ENCODE measurements around the gene THOC2.
"Not testable (repeated sequence)": the region's sequence is repeated elsewhere in the genome, so short reads cannot be mapped to it uniquely, and the experiment has no call there.

Gene THOC2

GRCh38 chrX:123665197-123665596 lies 67.7 kb downstream of the THOC2 start:
- peak; percentile 37 for DNase-seq

DNA sequence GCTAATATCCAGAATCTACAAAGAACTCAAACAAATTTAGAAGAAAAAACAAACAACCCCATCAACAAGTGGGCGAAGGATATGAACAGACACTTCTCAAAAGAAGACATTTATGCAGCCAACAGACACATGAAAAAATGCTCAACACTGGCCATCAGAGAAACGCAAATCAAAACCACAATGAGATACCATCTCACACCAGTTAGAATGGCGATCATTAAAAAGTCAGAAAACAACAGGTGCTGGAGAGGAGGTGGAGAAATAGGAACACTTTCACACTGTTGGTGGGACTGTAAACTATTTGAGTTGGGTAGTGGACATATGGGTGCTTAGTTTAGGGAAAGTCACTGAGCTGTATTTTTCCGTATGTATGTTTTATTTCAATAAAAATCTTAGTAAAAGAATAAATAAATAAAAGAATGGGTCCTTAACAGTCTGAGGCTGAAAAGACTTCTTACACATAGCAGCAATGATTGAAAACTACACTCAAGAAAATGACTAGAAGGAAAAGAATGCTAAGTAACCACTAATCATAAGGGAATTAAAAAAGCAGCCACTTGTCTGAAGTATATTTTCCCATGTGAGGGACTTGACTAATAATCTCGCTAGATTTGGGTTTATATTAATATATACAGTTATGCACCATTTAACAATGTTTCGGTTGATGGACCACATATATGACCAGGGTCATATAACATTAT lies 68.2 kb downstream of the THOC2 start:
- DNase-seq, result peak; percentile 56

GRCh38 chrX:123663720-123664119 lies 69.1 kb downstream of the THOC2 start:
- not testable (repeated sequence) for DNase-seq

DNA sequence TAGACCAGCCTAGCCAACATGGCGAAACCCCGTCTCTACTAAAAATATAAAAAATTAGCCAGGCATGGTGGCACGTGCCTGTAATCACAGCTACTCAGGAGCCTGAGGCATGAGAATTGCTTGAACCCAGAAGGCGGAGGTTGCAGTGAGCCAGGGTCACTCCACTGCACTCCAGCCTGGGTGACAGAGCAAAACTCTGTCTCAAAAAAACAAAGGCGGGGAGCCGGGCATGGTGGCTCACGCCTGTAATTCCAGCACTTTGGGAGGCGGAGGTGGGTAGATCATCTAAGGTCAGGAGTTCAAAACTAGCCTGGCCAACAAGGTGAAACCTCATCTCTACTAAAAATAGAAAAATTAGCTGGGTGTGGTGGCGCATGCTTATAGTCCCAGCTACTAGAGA lies 76.3 kb downstream of the THOC2 start:
- DNase-seq, result not testable (repeated sequence)

- DNase-seq, result not testable (repeated sequence)
Observed at GRCh38 chrX:123648811-123649181, 84.1 kb downstream of the THOC2 start.

DNA sequence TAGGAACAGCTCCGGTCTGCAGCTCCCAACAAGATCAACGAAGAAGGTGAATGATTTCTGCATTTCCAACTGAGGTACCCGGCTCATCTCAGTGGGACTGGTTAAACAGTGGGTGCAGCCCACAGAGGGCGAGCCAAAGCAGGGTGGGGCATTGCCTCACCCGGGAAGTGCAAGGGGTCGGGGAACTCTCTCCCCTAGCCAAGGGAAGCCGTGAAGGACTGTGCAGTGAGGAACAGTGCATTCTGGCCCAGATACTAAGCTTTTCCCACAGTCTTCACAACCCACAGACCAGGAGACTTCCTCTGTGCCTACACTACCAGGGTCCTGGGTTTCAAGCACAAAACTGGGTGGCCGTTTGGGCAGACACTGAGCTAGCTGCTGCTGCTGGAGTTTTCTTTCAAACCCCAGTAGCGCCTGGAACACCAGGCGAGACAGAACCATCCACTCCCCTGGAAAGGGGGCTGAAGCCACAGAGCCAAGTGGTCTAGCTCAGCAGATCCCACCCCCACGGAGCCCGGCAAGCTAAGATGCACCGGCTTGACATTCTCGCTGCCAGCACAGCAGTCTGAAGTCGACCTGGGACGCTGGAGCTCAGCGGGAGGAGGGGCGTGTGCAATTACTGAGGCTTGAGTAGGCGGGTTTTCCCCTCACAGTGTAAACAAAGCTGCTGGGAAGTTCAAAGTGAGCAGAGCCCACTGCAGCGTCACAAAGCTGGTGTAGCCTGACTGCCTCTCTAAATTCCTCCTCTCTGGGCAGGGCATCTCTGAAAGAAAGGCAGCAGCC lies 84.6 kb downstream of the THOC2 start:
- DNase-seq, result peak; percentile 34

DNA sequence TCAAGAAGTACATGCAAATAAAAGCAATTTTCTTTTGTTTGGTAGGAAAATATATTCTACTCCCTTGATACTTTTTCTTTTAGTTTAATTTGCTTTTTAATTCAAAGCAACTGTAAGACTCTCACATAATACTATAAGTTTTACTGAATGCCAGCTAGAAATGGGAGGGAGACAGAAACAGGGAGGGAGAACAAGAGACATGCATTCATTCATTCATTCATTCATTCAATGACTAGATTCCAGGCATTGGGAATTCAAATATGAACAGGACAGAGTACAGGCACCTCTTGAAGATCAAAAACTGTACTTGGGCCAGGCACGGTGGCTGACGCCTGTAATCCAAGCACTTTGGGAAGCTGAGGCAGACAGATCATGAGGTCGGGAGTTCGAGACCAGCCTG lies 85.6 kb downstream of the THOC2 start:
- DNase-seq, result no peak

- no peak for DNase-seq
Observed at GRCh38 chrX:123629502-123629901, 103.3 kb downstream of the THOC2 start.

DNA sequence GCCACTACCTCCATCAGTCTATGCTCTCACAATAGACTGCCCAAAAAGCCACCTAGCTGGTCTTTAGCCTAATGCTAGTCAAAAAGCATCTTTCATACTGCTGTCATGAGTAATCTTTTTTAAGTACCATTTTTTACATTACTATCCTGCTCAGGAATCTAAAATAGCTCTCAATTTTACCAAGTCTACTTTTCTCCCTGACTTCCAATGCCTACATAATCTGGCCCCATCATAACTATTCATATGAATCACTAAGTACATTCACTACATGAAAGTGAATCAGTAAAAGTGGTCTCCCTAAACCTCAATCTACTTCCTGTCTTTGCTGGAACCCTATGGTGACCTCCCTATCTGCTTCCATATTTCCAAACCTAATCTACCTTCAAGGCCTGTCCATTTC lies 105.9 kb downstream of the THOC2 start:
- peak; percentile 82 for DNase-seq

- no peak for DNase-seq
Observed at GRCh38 chrX:123625952-123626351, 106.9 kb downstream of the THOC2 start.

DNA sequence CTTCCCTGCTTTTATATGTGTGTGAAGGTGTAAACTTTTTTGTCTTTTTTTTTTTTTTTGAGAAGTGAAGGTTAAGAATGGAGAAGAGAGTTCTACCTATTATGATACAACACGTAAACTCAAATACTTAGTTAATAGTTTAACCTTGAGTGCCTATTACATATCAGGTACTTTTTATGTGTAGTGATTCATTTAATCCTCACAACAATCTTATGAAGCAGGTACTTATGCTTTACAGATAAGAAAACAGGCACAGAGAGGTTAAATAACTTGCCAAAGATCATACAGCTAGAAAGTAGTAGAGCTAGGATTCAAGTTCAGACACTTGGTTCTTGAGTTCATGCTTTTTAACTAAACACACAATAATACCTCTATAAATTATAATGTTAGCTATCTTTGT lies 107.4 kb downstream of the THOC2 start:
- no peak for DNase-seq

DNA sequence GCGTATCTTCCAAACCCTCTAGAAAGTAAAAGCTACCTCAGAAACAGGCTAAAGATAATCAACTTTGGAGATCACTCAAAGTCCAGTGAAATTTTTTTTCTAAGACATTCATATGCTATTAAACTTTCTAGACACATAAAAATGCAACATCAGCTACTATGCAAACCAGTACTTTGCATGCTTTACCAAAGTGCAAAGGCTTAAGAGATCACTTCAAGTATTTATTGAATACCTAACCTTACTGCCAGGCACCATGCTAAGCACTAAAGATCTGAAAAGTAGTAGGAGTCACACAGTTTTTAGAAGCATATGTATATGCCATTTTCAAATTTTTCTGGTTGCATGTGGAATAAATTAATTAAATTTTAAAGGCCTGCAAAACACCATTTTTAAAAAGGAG lies 115.8 kb downstream of the THOC2 start:
- no peak for DNase-seq

DNA sequence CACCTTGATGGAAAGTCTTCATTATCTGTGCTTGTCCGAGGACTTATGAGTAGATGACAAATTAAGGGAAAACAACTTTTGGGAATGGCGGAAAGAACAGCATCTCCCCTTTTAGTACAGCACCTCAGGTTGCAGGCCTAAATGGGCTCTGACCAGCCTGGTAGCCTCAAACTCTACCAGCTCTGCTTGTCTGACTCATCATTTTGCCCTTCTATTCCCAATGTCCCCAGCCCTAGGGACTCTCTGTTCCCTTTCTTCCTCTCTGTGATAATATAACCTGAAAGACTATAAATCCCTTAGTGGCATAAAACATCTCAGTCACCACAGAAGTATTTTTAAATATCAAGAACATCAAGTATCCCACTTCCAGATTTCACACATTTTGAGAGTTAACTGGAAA lies 121.9 kb downstream of the THOC2 start:
- no peak for DNase-seq

DNA sequence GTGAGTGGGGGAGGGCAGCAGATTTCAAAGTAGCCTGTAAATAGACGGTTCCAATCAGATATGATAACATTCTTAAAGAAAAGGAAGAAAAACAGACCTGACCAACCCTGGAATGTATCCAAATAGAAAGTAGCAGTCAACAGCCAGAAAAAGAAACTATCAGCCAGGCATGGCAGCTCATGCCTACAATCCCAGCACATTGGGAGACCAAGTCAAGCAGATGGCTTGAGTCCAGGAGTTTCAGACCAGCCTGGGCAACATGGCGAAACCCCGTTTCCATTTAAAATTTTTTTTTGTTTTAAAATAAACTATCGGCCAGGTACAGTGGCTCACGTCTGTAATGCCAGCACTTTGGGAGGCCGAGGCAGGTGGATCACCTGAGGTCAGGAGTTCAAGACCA lies 125.0 kb downstream of the THOC2 start:
- no peak for DNase-seq

DNA sequence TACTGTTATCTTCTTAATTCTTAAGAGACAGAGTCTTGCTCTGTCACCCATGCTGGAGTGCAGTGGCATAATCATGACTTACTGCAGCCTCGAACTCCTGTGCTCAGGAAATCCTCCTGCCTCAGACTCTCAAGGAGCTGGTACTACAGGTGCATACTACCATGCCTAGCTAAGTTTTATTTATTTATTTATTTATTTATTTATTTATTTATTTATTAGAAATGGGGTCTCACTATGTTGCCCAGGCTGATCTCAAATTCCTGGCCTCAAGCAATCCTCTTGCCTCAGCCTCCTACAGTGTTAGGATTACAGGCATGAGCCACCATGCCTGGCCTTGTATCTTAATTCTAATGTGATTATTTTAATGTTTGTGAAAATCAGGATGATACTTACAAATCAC lies 125.6 kb downstream of the THOC2 start:
- DNase-seq, result no peak

DNA sequence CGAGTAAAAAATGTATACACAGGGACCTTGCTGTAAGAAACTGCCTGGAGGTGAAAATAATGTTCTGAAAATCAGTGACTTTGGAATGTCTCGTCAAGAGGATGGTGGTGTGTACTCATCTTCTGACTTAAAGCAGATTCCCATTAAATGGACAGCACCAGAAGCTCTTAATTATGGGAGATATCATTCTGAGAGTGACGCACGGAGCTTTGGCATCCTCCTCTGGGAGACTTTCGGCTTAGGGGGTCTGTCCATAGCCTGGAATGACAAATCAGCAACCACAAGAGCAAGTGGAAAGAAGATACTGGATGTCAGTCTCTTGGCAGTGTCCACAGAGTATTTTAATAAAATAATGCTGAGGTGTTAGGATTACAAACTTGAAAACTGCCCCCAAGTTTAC lies 129.4 kb downstream of the THOC2 start:
- DNase-seq, result no peak

- no peak for DNase-seq
Observed at GRCh38 chrX:123601437-123601836, 131.4 kb downstream of the THOC2 start.

DNA sequence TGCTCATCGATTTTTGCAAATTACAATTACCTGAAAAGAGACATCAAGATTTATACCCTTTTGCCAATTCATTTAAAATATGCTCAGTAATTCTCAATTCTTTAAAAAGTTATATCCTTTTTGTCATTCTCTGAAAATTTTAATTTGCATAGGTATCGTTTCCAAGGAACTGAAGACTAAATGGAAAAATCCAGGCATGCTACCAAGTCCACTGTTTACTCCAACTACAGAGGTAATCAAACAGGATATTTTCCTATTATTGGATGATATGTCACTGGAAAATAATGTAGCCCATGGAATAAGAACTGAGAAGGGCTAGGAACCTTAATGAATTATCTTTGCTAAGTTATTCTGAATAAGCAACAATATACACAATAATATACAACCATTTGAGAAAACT lies 132.7 kb downstream of the THOC2 start:
- DNase-seq, result no peak

- DNase-seq, result peak; percentile 3
Observed at GRCh38 chrX:123590842-123591486, 141.9 kb downstream of the THOC2 start.

DNA sequence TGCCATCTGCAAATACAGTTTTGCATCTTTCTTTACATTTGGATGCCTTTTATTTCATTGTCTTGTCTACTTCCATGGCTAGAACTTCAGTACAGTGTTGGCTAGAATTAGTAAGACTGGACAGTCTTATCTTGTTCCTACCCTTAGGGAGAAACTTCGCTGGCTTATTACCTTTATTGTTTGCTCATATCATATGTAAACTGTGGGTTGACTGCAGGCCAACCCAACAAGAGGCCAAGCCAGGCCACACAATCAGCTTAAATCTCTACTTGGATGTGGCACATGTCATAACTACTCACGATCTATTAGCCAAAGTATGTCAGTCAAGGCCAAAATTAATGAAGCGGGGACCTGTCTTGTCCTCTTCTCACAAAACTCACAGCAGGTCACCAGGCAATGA lies 144.1 kb downstream of the THOC2 start:
- no peak for DNase-seq

- DNase-seq, result no peak
Observed at GRCh38 chrX:123581586-123581985, 151.3 kb downstream of the THOC2 start.

GRCh38 chrX:123580792-123581191 lies 152.1 kb downstream of the THOC2 start:
- no peak for DNase-seq

- not testable (repeated sequence) for DNase-seq
Observed at GRCh38 chrX:123574027-123574426, 158.8 kb downstream of the THOC2 start.

DNA sequence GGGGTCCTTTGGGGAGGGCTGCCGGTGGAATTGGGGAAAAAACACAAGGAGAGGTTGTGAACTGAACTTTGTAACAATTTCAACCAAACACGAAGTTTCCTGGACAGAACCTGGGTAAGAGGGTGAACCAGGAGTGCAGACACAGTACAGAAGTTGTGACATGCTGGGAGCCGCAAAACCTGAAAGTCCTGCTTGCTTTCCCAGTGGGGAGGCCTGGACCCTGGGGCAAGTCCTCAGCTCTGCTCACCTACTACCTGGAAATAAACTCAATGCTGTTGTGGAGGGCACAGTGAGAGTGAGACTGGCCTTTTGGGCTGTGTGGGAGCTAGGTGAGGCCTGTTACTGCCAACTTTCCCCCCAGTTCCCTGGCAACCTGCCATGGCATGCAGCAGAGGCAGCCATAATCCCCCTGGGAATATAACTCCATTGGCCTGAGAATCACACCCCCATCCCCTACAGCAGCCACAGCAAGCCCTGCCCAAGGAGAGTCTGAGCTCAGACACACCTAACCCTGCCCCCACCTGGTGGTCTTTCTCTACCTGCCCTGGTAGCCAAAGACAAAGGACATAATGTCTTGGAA lies 162.8 kb downstream of the THOC2 start:
- DNase-seq, result no peak

Data from HCEC 1CT (cell line).